Measurements from ENCODE around the gene RAB8B.

RAB8B gene

GRCh38 chr15:63306492-63307073 is 117.2 kb downstream of the RAB8B start:
- DNase-seq (ENCODE audit: low read depth): no peak
- no peak for TF ChIP-seq CTCF (conservative IDR thresholded peaks at IDR 0.05; ENCODE audit: control insufficient read depth, insufficient read depth, low read depth, low read length)
- no peak overlapping the region for H3K4me3 ChIP-seq (ENCODE audit: control insufficient read depth, low read depth, low read length)

DNA sequence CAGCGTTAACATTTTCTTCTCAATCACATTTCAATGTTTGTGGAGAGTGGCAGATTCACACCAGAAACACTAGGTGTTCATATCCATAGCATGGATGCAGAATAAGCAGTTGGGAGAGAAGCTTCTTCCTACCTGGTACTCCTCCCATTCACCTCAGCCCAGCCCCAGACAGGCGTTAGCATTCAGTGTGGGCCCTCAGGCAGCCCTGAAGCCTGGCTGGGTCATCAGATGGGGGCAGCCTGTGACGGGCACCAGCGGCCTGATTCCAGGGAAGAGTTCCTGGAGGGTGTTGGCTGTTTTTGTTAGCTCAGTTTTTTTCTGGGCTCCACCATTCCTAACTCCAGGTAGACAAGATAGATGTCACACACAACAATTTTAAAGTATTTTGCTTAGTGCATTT is 119.1 kb downstream of the RAB8B start:
- H3K4me3 ChIP-seq (ENCODE audit: control insufficient read depth, low read depth, low read length): no peak overlapping the region
- no peak for TF ChIP-seq CTCF (conservative IDR thresholded peaks at IDR 0.05; ENCODE audit: control insufficient read depth, insufficient read depth, low read depth, low read length)
- no peak for DNase-seq (ENCODE audit: low read depth)

- TF ChIP-seq CTCF (conservative IDR thresholded peaks at IDR 0.05; ENCODE audit: control insufficient read depth, insufficient read depth, low read depth, low read length): no peak
- no peak for DNase-seq (ENCODE audit: low read depth)
- no peak overlapping the region for H3K4me3 ChIP-seq (ENCODE audit: control insufficient read depth, low read depth, low read length)
Observed at GRCh38 chr15:63308947-63309346, 119.5 kb downstream of the RAB8B start.

DNA sequence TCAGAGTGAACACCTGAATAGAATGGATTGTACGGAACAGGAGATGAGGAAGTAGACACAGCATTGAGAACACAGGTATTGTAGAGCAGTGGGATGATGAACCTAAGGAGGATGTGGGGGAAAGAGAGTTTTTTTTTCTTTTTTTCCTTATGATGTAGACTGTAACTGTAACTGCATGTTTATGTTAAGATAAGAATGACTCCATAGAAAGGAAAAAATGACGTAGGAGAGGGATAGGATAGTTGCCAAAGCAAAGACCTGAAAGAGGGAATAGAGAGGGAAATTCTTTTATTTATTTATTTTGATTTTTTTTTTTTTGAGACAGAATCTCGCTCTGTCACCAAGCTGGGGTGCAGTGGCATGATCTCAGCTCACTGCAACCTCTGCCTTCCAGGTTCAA is 121.2 kb downstream of the RAB8B start:
- H3K4me3 ChIP-seq (ENCODE audit: control insufficient read depth, low read depth, low read length): no peak overlapping the region
- DNase-seq (ENCODE audit: low read depth): no peak
- TF ChIP-seq CTCF (conservative IDR thresholded peaks at IDR 0.05; ENCODE audit: control insufficient read depth, insufficient read depth, low read depth, low read length): no peak

DNA sequence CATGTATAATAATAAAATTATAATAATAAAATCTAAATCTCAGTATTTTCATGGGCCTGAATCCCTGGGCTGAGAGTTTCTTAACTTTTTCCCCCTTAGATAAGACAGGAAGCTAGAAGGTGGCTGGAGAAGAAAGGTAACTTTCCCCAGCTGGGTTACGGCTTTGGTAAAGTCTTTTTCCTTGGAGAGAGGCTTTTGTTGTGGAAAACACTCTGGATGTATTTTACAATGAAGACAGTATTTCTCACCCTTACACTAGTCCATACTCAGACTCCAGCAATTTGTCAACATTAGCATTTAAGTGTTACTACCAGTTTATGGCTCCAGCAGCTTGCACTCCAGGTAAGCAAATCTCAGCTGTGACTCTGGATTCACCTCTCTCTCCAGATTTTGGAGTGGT is 122.9 kb downstream of the RAB8B start:
- no peak overlapping the region for H3K4me3 ChIP-seq (ENCODE audit: control insufficient read depth, low read depth, low read length)
- no peak for DNase-seq (ENCODE audit: low read depth)
- TF ChIP-seq CTCF (conservative IDR thresholded peaks at IDR 0.05; ENCODE audit: control insufficient read depth, insufficient read depth, low read depth, low read length): no peak

GRCh38 chr15:63313825-63314224 is 124.4 kb downstream of the RAB8B start:
- no peak for TF ChIP-seq CTCF (conservative IDR thresholded peaks at IDR 0.05; ENCODE audit: control insufficient read depth, insufficient read depth, low read depth, low read length)

GRCh38 chr15:63314409-63314808 is 125.0 kb downstream of the RAB8B start:
- no peak for DNase-seq (ENCODE audit: low read depth)
- H3K4me3 ChIP-seq (ENCODE audit: control insufficient read depth, low read depth, low read length): no peak overlapping the region
- TF ChIP-seq CTCF (conservative IDR thresholded peaks at IDR 0.05; ENCODE audit: control insufficient read depth, insufficient read depth, low read depth, low read length): no peak

More at GRCh38 chr15:63313825-63314224, 124.4 kb downstream of the RAB8B start:
- no peak for DNase-seq (ENCODE audit: low read depth)
- no peak overlapping the region for H3K4me3 ChIP-seq (ENCODE audit: control insufficient read depth, low read depth, low read length)
